ENCODE results near the gene FSTL5. TPM values are rescaled to one million over a fixed set of nuclear protein-coding genes. Genes with fewer than 3 reads are reported as not detected.

The FSTL5 gene
- total RNA-seq, 1 experiment from 2014 or later: not detected

DNA sequence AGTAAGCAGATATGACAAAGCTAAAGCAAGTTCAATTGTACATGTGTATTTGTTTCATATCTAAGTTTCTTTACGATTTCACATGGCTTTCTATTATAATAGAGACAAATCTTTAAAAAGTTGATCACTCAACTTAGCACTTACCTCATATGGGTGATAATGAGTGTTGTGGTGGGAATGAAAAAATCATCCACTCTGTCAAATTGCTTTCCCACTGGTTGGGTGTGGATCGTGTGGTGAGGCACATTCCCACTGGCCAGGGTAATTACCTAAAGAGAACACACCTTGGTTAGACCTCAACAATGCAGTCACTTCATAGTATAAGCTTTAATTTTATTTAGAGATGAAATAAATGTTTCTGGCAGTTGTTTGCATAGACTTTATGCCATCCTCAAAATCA, 708.9 kb downstream of the FSTL5 start:
- ChIA-PET CTCF (interaction anchor here (0.7 kb wide), 1 partner anchor 48 kb away, joined by 3 read pairs; no protein-coding TSS in a partner anchor), POLR2A (interaction anchor here (0.9 kb wide), 1 partner anchor 68 kb away, joined by 4 read pairs; no protein-coding TSS in a partner anchor)
- Mint-ChIP-seq H3K4me1 (ENCODE audit: insufficient read depth, unreplicated experiment) (no peaks in the 10 kb centered on the region), H3K9me3 (ENCODE audit: unreplicated experiment) (no peaks in the 10 kb centered on the region), H3K36me3 (ENCODE audit: insufficient read depth, unreplicated experiment) (no peaks in the 10 kb centered on the region), H3K27ac (ENCODE audit: low read depth, unreplicated experiment) (no peak overlapping the region), H3K4me3 (ENCODE audit: unreplicated experiment) (no peak overlapping the region), H3K27me3 (ENCODE audit: insufficient read depth, unreplicated experiment) (no peaks in the 10 kb centered on the region)
- no TSS peak for BruUV-seq (replicated peaks)
- no peak for DNase-seq (ENCODE audit: unreplicated experiment)
- TF ChIP-seq, protein P1, sequence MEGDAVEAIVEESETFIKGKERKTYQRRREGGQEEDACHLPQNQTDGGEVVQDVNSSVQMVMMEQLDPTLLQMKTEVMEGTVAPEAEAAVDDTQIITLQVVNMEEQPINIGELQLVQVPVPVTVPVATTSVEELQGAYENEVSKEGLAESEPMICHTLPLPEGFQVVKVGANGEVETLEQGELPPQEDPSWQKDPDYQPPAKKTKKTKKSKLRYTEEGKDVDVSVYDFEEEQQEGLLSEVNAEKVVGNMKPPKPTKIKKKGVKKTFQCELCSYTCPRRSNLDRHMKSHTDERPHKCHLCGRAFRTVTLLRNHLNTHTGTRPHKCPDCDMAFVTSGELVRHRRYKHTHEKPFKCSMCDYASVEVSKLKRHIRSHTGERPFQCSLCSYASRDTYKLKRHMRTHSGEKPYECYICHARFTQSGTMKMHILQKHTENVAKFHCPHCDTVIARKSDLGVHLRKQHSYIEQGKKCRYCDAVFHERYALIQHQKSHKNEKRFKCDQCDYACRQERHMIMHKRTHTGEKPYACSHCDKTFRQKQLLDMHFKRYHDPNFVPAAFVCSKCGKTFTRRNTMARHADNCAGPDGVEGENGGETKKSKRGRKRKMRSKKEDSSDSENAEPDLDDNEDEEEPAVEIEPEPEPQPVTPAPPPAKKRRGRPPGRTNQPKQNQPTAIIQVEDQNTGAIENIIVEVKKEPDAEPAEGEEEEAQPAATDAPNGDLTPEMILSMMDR (IDR thresholded peaks at IDR 0.05; ENCODE audit: unreplicated experiment): no peak
- intact Hi-C loops (cut with micrococcal nuclease): no loop called here

DNA sequence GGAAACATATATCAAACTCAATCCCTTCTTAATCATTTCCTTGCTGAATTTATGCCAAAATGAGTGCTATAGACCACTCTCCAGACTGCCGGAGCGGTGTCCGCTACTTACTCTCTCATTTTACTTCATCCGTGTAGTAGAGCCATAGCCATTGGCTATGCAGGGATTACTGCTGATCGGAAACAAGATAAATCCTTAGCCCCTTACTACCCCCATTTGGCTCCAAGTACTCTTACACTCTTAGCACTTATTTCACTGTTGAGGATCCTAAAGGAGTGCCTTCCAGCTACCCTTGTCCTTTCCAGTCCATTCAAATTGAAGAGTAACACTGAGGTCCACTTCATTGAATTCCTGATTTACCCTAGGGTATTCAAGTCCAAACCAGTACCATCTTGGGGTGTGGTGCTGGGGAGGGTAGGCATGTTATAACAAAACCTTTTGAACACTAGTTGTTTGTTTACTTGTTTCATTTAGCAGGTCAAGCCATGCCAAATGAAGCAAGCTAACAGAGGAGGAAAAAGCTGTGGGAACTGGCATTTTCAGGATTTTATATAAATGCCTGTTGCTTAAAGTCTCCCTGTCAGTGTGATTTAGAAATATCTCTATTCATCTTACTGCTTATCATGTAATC, 715.1 kb downstream of the FSTL5 start:
- no peaks in the 10 kb centered on the region for H3K27me3 Mint-ChIP-seq (ENCODE audit: insufficient read depth, unreplicated experiment)
- no peak overlapping the region for H3K4me3 Mint-ChIP-seq (ENCODE audit: unreplicated experiment)
- H3K9me3 Mint-ChIP-seq (ENCODE audit: unreplicated experiment): no peaks in the 10 kb centered on the region
- POLR2A ChIA-PET: no interaction called here
- peak overlapping the region; percentile 36 for H3K27ac Mint-ChIP-seq (ENCODE audit: low read depth, unreplicated experiment)
- peak; percentile 5 for DNase-seq (ENCODE audit: unreplicated experiment)
- H3K4me1 Mint-ChIP-seq (ENCODE audit: insufficient read depth, unreplicated experiment): peaks cover 6% of the 10 kb centered on the region
- CTCF ChIA-PET: interaction anchor here (0.6 to 0.7 kb wide), 2 partner anchors 45 to 118 kb away, joined by 4 read pairs; no protein-coding TSS in a partner anchor
- no peaks in the 10 kb centered on the region for H3K36me3 Mint-ChIP-seq (ENCODE audit: insufficient read depth, unreplicated experiment)
- intact Hi-C loops (cut with micrococcal nuclease): no loop called here
- TF ChIP-seq, protein P1 (IDR thresholded peaks at IDR 0.05; ENCODE audit: unreplicated experiment): no peak
- no TSS peak for BruUV-seq (replicated peaks)

DNA sequence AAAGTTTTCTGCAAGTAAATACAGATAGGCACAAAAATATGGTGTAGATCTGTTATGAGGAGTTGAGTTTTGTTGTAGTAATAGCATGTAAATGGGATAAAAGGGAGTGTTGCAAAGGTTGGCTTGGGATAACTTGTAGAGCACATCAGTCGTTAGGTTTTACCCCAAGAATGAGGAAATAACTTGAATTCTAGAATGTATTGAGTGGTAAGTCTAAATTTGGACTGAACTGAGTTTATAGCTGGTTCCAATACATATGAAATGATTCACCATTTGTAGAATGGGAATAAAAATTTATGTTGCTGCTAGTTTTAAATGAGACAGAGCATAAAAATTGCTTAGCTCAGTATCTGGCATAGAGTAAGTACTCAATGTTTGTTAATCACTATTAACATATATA, 719.2 kb downstream of the FSTL5 start:
- intact Hi-C loops (cut with micrococcal nuclease): no loop called here
- H3K27ac Mint-ChIP-seq (ENCODE audit: low read depth, unreplicated experiment): no peak overlapping the region
- H3K4me3 Mint-ChIP-seq (ENCODE audit: unreplicated experiment): no peak overlapping the region
- DNase-seq (ENCODE audit: unreplicated experiment): no peak
- no peaks in the 10 kb centered on the region for H3K9me3 Mint-ChIP-seq (ENCODE audit: unreplicated experiment)
- TF ChIP-seq, protein P1 (IDR thresholded peaks at IDR 0.05; ENCODE audit: unreplicated experiment): no peak
- no TSS peak for BruUV-seq (replicated peaks)
- POLR2A ChIA-PET: interaction anchor here (0.7 kb wide), 1 partner anchor 29 kb away, joined by 3 read pairs; no protein-coding TSS in a partner anchor
- H3K27me3 Mint-ChIP-seq (ENCODE audit: insufficient read depth, unreplicated experiment): no peaks in the 10 kb centered on the region
- H3K36me3 Mint-ChIP-seq (ENCODE audit: insufficient read depth, unreplicated experiment): no peaks in the 10 kb centered on the region
- H3K4me1 Mint-ChIP-seq (ENCODE audit: insufficient read depth, unreplicated experiment): peaks cover 6% of the 10 kb centered on the region
- CTCF ChIA-PET: no interaction called here

DNA sequence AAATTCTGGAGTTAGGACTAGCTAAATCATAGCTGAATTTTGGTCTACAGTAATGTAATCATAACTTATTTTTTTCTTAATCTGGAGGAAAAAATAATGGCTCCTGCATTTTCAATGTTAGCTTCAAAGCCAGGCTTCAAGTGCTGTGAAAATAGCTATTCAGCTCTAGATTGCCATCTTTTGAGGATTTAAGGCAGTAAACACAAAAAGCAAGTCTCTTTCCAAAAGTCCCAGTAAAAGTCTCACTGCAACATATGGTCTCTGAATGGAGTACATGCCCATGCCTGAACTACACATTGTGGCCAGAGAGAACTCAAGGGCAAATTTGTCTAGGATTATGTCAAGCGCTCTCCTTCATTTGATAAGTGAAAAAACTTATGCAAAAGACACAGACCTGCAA, 720.9 kb downstream of the FSTL5 start:
- Mint-ChIP-seq H3K36me3 (ENCODE audit: insufficient read depth, unreplicated experiment) (no peaks in the 10 kb centered on the region), H3K27me3 (ENCODE audit: insufficient read depth, unreplicated experiment) (no peaks in the 10 kb centered on the region), H3K9me3 (ENCODE audit: unreplicated experiment) (no peaks in the 10 kb centered on the region), H3K4me3 (ENCODE audit: unreplicated experiment) (no peak overlapping the region), H3K27ac (ENCODE audit: low read depth, unreplicated experiment) (no peak overlapping the region), H3K4me1 (ENCODE audit: insufficient read depth, unreplicated experiment) (no peaks in the 10 kb centered on the region)
- POLR2A ChIA-PET: no interaction called here
- CTCF ChIA-PET: no interaction called here
- DNase-seq (ENCODE audit: unreplicated experiment): no peak
- intact Hi-C loops (cut with micrococcal nuclease): no loop called here
- TF ChIP-seq, protein P1 (IDR thresholded peaks at IDR 0.05; ENCODE audit: unreplicated experiment): no peak
- no TSS peak for BruUV-seq (replicated peaks)
